HS-27A (cell line): ENCODE measurements around the gene TCP1.
A peak's percentile ranks its signal among the peaks of the same experiment; 100 is the strongest.
"Not testable (repeated sequence)": the region's sequence is repeated elsewhere in the genome, so short reads cannot be mapped to it uniquely, and the experiment has no call there.

Experiments
- DNase-seq: peaks from one replicate; pipeline ENCODE4 v3.0.0-alpha.2; 2012; ENCODE audit warnings: low read depth, missing footprints

The TCP1 gene

GRCh38 chr6:159789377-159790148 is at the start of gene TCP1:
Gene TCP1 (minus strand): TSS chr6:159789602. CDS start chr6:159789468, 134 bp downstream.
- peak; percentile 99 for DNase-seq

- no peak for DNase-seq
Observed at GRCh38 chr6:159838020-159838744, 48.8 kb upstream of the TCP1 start.

GRCh38 chr6:159837511-159837910 is 48.1 kb upstream of the TCP1 start:
- no peak for DNase-seq

- no peak for DNase-seq
Observed at GRCh38 chr6:159836718-159837490, 47.5 kb upstream of the TCP1 start.

GRCh38 chr6:159833997-159834603 is 44.7 kb upstream of the TCP1 start:
- no peak for DNase-seq

- no peak for DNase-seq
Observed at GRCh38 chr6:159833556-159833955, 44.2 kb upstream of the TCP1 start.

GRCh38 chr6:159832946-159833345 is 43.5 kb upstream of the TCP1 start:
- no peak for DNase-seq

- DNase-seq: no peak
Observed at GRCh38 chr6:159831373-159831679, 41.9 kb upstream of the TCP1 start.

GRCh38 chr6:159830501-159831372 is 41.3 kb upstream of the TCP1 start:
- DNase-seq: no peak

GRCh38 chr6:159829526-159829925 is 40.1 kb upstream of the TCP1 start:
- DNase-seq: no peak

GRCh38 chr6:159828074-159828473 is 38.7 kb upstream of the TCP1 start:
- no peak for DNase-seq

- no peak for DNase-seq
Observed at GRCh38 chr6:159826968-159827647, 37.7 kb upstream of the TCP1 start.

GRCh38 chr6:159826004-159826403 is 36.6 kb upstream of the TCP1 start:
- DNase-seq: no peak

GRCh38 chr6:159824690-159825089 is 35.3 kb upstream of the TCP1 start:
- not testable (repeated sequence) for DNase-seq

- no peak for DNase-seq
Observed at GRCh38 chr6:159823953-159824352, 34.6 kb upstream of the TCP1 start.

GRCh38 chr6:159821726-159822125 is 32.3 kb upstream of the TCP1 start:
- no peak for DNase-seq

- DNase-seq: no peak
Observed at GRCh38 chr6:159821122-159821521, 31.7 kb upstream of the TCP1 start.

- DNase-seq: no peak
Observed at GRCh38 chr6:159819932-159820640, 30.7 kb upstream of the TCP1 start.

- DNase-seq: no peak
Observed at GRCh38 chr6:159819098-159819497, 29.7 kb upstream of the TCP1 start.
